ENCODE measurements around the gene RUNX2. TPM values are rescaled to one million over a fixed set of nuclear protein-coding genes. Genes with fewer than 3 reads are reported as not detected.

The RUNX2 gene
- total and polyA plus RNA-seq, 8 donors, result 0.80 to 18.7 (median 2.7) TPM; not detected in 1

DNA sequence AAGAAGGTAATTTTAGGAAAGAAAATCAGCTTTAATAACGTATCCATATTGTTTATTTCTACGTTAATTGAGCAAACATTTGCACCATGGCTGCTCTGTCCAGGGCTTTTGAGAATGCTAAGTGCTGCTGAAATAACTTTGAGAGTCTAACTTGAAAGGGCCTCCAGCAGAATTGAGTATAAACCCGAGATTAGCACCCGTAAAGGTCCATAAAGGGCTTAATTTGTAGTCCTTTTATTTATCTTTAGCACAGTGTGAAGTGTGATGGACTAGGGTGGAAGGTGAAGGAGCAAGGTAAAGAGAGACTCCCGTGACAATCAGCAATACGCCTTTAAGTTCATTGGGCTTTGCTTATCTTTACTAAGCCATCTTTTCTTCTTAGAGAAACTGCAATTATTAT lies 127.3 kb downstream of the RUNX2 start:
- H3K27ac ChIP-seq, result no peak overlapping the region
- TF ChIP-seq, protein P1, sequence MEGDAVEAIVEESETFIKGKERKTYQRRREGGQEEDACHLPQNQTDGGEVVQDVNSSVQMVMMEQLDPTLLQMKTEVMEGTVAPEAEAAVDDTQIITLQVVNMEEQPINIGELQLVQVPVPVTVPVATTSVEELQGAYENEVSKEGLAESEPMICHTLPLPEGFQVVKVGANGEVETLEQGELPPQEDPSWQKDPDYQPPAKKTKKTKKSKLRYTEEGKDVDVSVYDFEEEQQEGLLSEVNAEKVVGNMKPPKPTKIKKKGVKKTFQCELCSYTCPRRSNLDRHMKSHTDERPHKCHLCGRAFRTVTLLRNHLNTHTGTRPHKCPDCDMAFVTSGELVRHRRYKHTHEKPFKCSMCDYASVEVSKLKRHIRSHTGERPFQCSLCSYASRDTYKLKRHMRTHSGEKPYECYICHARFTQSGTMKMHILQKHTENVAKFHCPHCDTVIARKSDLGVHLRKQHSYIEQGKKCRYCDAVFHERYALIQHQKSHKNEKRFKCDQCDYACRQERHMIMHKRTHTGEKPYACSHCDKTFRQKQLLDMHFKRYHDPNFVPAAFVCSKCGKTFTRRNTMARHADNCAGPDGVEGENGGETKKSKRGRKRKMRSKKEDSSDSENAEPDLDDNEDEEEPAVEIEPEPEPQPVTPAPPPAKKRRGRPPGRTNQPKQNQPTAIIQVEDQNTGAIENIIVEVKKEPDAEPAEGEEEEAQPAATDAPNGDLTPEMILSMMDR (IDR thresholded peaks at IDR 0.05), result no peak
- TF ChIP-seq POLR2AphosphoS5 (IDR thresholded peaks at IDR 0.05), result no peak
- no peak for TF ChIP-seq EP300 (IDR thresholded peaks at IDR 0.05)
- TF ChIP-seq POLR2A (IDR thresholded peaks at IDR 0.05), result no peak
- H3K9me3 ChIP-seq, result no peaks in the 10 kb centered on the region
- H3K4me1 ChIP-seq, result peaks cover 0 to 7% (median 2%) of the 10 kb centered on the region in 4 donors
- intact Hi-C loops (cut with DNase I; ENCODE audit: low total_unique reads), result no loop called here
- DNase-seq, result no peak
- no peaks in the 10 kb centered on the region for H3K36me3 ChIP-seq
- 66 to 84% (median 71%) methylated on average over 6 of the region's 6 CpGs for WGBS, 5 donors
- no peak overlapping the region for H3K4me3 ChIP-seq
- H3K27me3 ChIP-seq, result no peaks in the 10 kb centered on the region

DNA sequence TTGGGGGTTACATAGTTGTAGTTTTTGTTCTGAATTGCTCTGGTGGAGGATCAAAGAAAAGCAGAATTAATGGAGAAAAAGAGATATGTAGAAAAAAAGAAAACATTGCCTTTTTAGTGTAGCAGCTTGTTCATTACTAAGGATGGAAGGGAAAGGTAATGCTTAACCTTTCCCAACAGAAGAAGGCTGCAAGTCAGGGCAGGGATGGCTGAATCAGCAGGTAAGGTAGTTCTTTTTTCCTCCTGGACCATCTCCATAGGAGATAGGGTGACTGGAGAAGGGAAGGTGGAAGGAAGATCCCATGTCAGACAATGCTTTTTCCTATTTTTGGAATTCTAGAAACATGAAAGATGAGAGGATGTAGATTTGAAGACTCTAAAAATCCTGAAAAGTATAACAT lies 129.0 kb downstream of the RUNX2 start:
- Histone ChIP-seq H3K9me3 (no peaks in the 10 kb centered on the region), H3K4me3 (no peak overlapping the region), H3K27ac (no peak overlapping the region), H3K4me1 (peaks cover 0 to 7% (median 2%) of the 10 kb centered on the region in 4 donors), H3K36me3 (no peaks in the 10 kb centered on the region), H3K27me3 (no peaks in the 10 kb centered on the region)
- DNase-seq, result no peak
- TF ChIP-seq POLR2AphosphoS5 (IDR thresholded peaks at IDR 0.05) (no peak), POLR2A (IDR thresholded peaks at IDR 0.05) (no peak), EP300 (IDR thresholded peaks at IDR 0.05) (no peak)
- TF ChIP-seq, protein P1 (IDR thresholded peaks at IDR 0.05), result no peak
- intact Hi-C loops (cut with DNase I; ENCODE audit: low total_unique reads), result no loop called here

DNA sequence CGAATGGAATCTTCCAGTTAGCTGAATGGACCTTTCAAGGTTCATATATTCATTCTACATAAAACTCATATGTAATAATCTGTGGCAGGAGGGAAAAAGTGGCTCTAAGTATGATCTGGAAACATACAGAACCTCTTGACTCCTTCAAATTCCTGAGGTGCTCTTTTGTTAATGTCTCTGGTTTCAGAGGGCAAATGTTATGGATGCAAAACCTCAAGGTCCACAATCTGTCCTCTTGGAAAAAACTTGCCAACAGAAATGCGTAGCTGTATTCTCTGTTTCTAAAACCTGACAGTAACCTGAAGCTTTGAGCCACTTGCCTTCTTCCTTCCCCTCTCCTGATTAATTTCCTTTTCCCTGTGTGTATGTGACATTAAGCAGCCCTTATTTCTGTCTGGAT lies 130.5 kb downstream of the RUNX2 start:
- no peak for DNase-seq
- Histone ChIP-seq H3K27me3 (no peaks in the 10 kb centered on the region), H3K9me3 (no peaks in the 10 kb centered on the region), H3K4me1 (peaks cover 0 to 7% (median 2%) of the 10 kb centered on the region in 4 donors), H3K27ac (no peak overlapping the region), H3K4me3 (no peak overlapping the region), H3K36me3 (no peaks in the 10 kb centered on the region)
- TF ChIP-seq POLR2AphosphoS5 (IDR thresholded peaks at IDR 0.05) (no peak), POLR2A (IDR thresholded peaks at IDR 0.05) (no peak), EP300 (IDR thresholded peaks at IDR 0.05) (no peak)
- TF ChIP-seq, protein P1 (IDR thresholded peaks at IDR 0.05), result no peak
- 83 to 99% (median 93%) methylated on average over 2 of the region's 2 CpGs for WGBS, 5 donors
- intact Hi-C loops (cut with DNase I; ENCODE audit: low total_unique reads), result no loop called here

DNA sequence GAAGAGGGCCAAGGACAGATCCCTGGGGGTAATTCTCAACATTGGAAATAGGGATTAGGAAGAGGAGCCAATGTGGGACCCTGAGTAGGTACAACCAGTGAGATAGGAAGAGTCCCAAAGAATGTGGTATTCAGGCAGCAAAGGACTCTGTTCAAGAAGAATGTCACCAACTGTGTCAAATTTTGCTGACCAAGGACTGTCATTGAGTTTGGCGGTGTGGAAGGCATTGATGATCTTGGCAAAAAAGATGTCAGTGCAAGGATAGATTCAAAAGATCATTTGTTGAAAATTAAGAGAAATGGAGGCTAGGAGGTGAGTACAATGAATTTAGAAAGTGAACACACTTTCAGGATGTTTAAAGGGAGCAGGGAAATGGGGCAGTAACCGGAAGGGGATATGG lies 132.0 kb downstream of the RUNX2 start:
- Histone ChIP-seq H3K36me3 (no peaks in the 10 kb centered on the region), H3K9me3 (no peaks in the 10 kb centered on the region), H3K4me1 (no peaks in the 10 kb centered on the region), H3K27me3 (no peaks in the 10 kb centered on the region), H3K4me3 (no peak overlapping the region), H3K27ac (no peak overlapping the region)
- TF ChIP-seq, protein P1 (IDR thresholded peaks at IDR 0.05), result no peak
- no peak for TF ChIP-seq POLR2A (IDR thresholded peaks at IDR 0.05)
- intact Hi-C loops (cut with DNase I; ENCODE audit: low total_unique reads), result no loop called here
- DNase-seq, result no peak
- 92 to 100% (median 98%) methylated on average over 2 of the region's 2 CpGs for WGBS, 5 donors

Measured in stomach (tissue), 9 donors.